Duodenal mucosa (tissue), 2 donors: ENCODE results near the gene LRRC4C.

ENCODE experiments used
- H3K27ac ChIP-seq: one replicate; pipeline ENCODE4 v1.7.0; 2013; ENCODE audit warnings: low read depth, low read length
- H3K27me3 ChIP-seq, 2 donors: one replicate each; pipeline ENCODE4 v1.7.0; 2013; ENCODE audit warnings: low read length in 2 of 2, control low read depth in 1 of 2; ENCODE audit not compliant: insufficient read depth in 2 of 2, control insufficient read depth in 1 of 2
- H3K36me3 ChIP-seq, 2 donors: one replicate each; pipeline ENCODE4 v1.7.0; 2013; ENCODE audit warnings: low read length in 2 of 2, control low read depth in 1 of 2; ENCODE audit not compliant: insufficient read depth in 2 of 2, control insufficient read depth in 1 of 2
- H3K4me1 ChIP-seq, 2 donors: one replicate each; pipeline ENCODE4 v1.7.0; 2013; ENCODE audit warnings: low read length in 2 of 2, control low read depth in 1 of 2; ENCODE audit not compliant: insufficient read depth in 2 of 2, control insufficient read depth in 1 of 2
- H3K4me3 ChIP-seq, 2 donors: one replicate each; pipeline ENCODE4 v1.7.0; 2013; ENCODE audit warnings: low read length in 2 of 2, low read depth in 1 of 2
- H3K9ac ChIP-seq, 2 donors: one replicate each; pipeline ENCODE4 v1.7.0; 2013; ENCODE audit warnings: low read length in 2 of 2, low read depth in 1 of 2
- H3K9me3 ChIP-seq, 2 donors: one replicate each; pipeline ENCODE4 v1.7.0; 2013; ENCODE audit warnings: low read length in 2 of 2, control low read depth in 1 of 2; ENCODE audit not compliant: control insufficient read depth in 1 of 2

Gene LRRC4C

GRCh38 chr11:41431784-41432183 lies 27.7 kb downstream of the LRRC4C start:
- H3K4me1 ChIP-seq, result peaks cover 0 to 8% of the 10 kb centered on the region in 2 donors
- no peak overlapping the region for H3K9ac ChIP-seq
- H3K4me3 ChIP-seq, result no peak overlapping the region
- no peaks in the 10 kb centered on the region for H3K36me3 ChIP-seq
- no peak overlapping the region for H3K27ac ChIP-seq
- H3K9me3 ChIP-seq, result no peaks in the 10 kb centered on the region
- no peaks in the 10 kb centered on the region for H3K27me3 ChIP-seq

DNA sequence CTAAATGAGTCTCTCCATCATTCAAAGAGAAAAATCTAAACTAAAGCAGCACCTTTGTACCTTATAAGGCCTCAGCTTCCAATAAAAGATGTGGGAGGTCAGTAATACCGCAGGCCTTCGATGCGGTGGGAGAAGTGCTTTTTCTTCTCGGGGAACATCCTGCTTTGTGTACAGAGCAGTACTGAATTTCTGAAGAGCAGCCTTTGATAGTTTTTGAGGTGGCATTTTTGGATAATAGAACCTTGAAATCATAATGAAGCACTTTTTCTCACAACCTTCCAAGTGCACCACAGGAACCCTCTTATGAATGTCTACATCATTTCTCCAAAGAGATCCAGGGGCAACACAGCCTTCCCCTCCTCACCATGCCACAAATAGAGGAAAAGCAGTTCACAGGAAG lies 39.6 kb downstream of the LRRC4C start:
- Histone ChIP-seq H3K9me3 (no peaks in the 10 kb centered on the region), H3K4me1 (no peaks in the 10 kb centered on the region), H3K9ac (no peak overlapping the region), H3K27ac (no peak overlapping the region), H3K4me3 (no peak overlapping the region), H3K27me3 (no peaks in the 10 kb centered on the region), H3K36me3 (no peaks in the 10 kb centered on the region)

DNA sequence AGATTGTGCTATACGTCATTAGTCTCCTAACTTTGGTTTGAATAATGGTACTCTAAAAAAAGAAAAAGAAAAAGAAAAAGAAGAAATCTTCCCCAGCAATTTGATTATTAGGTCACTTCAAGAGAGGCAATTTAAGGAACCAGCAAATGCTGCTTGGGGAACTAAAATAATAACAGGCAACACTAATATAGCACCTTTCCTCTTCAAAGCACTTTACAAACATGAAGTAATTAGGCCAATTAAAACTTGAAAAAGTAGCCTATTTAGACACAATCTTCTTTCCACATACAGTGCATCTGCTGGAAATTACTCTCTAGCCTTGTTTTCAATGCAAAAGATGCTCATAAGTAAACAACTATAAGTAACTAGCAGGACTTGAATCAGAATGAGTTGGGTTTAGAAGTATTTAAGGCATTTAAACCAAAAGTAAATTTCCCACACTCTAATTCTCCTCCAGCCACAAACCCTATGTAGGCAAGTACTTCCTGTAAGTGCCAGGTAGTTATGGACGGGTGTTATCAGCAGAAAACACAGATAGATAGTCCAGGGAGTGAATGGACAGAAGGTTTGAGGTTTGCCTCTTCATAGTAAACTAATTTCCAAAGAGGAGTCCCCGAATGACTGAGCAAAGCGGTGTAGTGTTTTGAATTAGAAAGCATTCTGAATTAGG lies 44.5 kb downstream of the LRRC4C start:
- H3K27ac ChIP-seq, result no peak overlapping the region
- no peaks in the 10 kb centered on the region for H3K27me3 ChIP-seq
- no peaks in the 10 kb centered on the region for H3K4me1 ChIP-seq
- no peak overlapping the region for H3K4me3 ChIP-seq
- H3K9me3 ChIP-seq, result no peaks in the 10 kb centered on the region
- no peak overlapping the region for H3K9ac ChIP-seq
- H3K36me3 ChIP-seq, result no peaks in the 10 kb centered on the region

GRCh38 chr11:41413843-41414242 lies 45.6 kb downstream of the LRRC4C start:
- H3K4me3 ChIP-seq, result no peak overlapping the region
- H3K9ac ChIP-seq, result no peak overlapping the region
- no peaks in the 10 kb centered on the region for H3K27me3 ChIP-seq
- no peaks in the 10 kb centered on the region for H3K4me1 ChIP-seq
- no peak overlapping the region for H3K27ac ChIP-seq
- no peaks in the 10 kb centered on the region for H3K9me3 ChIP-seq
- H3K36me3 ChIP-seq, result no peaks in the 10 kb centered on the region

DNA sequence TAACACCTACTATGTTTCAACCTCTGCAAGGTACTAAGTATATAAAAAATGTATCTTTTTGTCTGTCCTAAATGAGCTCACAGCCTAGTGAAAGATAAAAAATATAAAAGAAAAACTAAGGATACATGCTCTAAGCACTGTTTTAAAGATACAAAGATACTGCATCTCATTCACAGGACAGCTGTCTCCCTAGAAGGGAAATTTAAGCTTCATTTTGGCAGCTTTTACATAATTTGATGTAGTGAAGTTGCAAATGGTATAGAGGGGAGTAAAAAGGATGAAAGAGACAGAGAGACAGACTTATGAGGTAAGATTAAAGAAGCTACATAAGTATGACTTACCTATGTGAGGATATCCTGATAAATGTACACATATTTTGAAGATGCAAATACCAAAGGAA lies 53.6 kb downstream of the LRRC4C start:
- Histone ChIP-seq H3K9ac (no peak overlapping the region), H3K4me3 (no peak overlapping the region), H3K27me3 (no peaks in the 10 kb centered on the region), H3K9me3 (no peaks in the 10 kb centered on the region), H3K36me3 (no peaks in the 10 kb centered on the region), H3K4me1 (peaks cover 0 to 11% of the 10 kb centered on the region in 2 donors), H3K27ac (no peak overlapping the region)

DNA sequence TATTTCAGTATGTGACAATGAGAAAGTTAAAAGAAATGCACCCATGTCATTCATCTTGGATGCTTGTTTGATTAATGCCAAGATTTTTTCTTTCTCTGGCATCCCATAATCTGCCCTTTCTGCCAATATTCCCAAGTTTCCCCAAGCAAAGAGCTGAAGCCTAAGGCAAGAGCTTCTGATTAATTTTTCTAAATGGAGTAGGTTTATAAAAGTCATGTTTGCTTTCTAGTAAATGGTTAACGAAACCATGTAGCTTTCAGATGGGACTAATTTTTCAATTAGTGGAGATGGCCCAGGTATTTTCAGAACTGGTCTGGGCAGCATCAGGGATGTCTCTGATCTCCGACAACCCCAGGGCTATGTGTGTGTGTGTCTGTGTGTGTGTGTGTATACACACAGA lies 55.3 kb downstream of the LRRC4C start:
- Histone ChIP-seq H3K36me3 (no peaks in the 10 kb centered on the region), H3K27ac (no peak overlapping the region), H3K27me3 (no peaks in the 10 kb centered on the region), H3K4me3 (no peak overlapping the region), H3K9me3 (no peaks in the 10 kb centered on the region), H3K4me1 (peaks cover 0 to 11% of the 10 kb centered on the region in 2 donors), H3K9ac (no peak overlapping the region)

DNA sequence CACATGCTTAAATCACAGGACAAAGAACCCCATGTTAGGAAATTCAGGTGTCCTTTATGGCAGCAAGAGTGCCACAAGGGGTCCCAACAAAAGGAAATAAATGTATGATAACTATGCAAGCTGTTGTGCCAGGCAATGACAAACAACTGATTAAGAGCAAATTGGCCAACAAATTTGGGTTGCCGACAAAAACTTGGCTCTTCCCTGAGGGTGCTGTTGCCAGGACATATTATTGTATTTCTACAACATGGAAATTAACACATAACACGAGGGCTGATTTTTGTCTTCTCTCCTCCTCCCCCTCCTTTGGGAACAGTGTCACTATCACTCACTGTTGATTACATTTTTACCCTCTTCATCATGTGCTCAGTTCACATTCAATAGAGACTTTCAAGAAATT lies 56.0 kb downstream of the LRRC4C start:
- Histone ChIP-seq H3K4me3 (no peak overlapping the region), H3K9ac (no peak overlapping the region), H3K36me3 (no peaks in the 10 kb centered on the region), H3K4me1 (peaks cover 0 to 11% of the 10 kb centered on the region in 2 donors), H3K27me3 (no peaks in the 10 kb centered on the region), H3K27ac (no peak overlapping the region), H3K9me3 (no peaks in the 10 kb centered on the region)

DNA sequence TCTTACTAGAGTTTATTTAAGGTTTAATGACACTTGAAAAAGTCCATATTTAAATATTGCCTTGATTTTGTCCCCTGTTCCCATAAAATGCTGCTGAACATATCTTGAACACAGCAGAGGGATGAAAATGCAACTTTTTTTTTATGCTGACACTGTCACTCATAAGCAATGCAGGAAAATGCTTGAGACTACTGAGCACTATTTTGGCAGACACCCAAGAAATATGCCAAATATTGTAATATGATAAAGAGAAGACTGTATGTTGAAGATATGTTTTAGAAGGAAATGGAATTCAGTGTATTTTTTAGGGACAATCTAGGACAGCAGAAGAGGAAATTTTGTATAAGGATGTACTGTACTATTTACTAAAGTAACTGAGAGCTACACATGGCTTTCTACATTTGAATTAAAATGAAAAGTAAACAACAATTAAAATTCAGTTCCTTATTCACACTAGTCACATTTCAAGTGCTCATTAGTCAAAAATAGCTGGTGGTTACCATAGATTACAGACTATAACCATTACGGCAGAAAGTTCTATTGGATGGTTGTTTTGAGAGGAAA lies 58.6 kb downstream of the LRRC4C start:
- no peak overlapping the region for H3K27ac ChIP-seq
- no peak overlapping the region for H3K4me3 ChIP-seq
- no peaks in the 10 kb centered on the region for H3K27me3 ChIP-seq
- no peak overlapping the region for H3K9ac ChIP-seq
- peaks cover 0 to 11% of the 10 kb centered on the region in 2 donors for H3K4me1 ChIP-seq
- H3K36me3 ChIP-seq, result no peaks in the 10 kb centered on the region
- H3K9me3 ChIP-seq, result no peaks in the 10 kb centered on the region

DNA sequence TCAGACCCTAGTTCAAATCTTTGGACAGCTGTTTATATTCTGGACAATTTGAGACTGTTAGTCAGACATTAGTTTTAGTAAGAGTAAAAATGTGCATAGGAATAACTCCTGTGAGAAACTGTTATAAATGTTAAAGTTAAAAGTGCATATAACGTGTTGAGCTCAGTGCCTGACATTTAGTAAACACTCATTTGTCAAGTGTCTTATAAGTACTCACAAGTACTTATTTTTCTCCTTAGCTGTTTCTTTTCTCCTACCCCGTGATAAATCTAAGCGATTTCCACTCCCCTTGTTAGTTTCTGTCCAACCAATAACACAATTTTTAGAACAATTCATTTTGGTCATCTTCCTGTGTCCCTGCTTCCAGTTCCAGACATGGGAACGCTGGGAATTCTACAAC lies 59.3 kb downstream of the LRRC4C start:
- Histone ChIP-seq H3K9me3 (no peaks in the 10 kb centered on the region), H3K36me3 (no peaks in the 10 kb centered on the region), H3K27me3 (no peaks in the 10 kb centered on the region), H3K4me3 (no peak overlapping the region), H3K4me1 (peaks cover 0 to 11% of the 10 kb centered on the region in 2 donors), H3K9ac (no peak overlapping the region), H3K27ac (no peak overlapping the region)

DNA sequence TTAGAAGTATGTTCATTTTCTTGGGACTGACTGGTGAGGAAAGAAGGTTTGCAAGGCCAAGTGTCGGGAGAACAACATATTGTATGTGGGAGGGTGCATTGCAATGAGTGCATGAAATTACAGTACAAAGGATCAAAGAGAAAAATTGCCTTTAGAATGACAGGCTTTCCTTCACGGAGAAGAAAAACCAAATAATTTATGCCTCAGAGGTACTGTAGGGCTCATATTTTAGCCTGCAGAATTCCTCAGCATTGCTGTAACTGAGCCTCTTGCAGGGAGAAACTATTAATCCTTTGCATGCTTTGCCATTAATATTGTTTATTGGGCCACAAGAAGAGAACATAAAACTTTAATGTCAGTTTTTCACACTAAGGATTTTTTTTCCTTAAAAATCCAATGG lies 60.1 kb downstream of the LRRC4C start:
- Histone ChIP-seq H3K9ac (no peak overlapping the region), H3K4me1 (peaks cover under 1 to 12% of the 10 kb centered on the region in 2 donors), H3K27me3 (no peaks in the 10 kb centered on the region), H3K27ac (no peak overlapping the region), H3K4me3 (no peak overlapping the region), H3K36me3 (no peaks in the 10 kb centered on the region), H3K9me3 (no peaks in the 10 kb centered on the region)
